GM18868 (cell line): ENCODE results near the gene ZNF385B.

Experiments used
- ATAC-seq: cut with Tn5 transposase; IDR thresholded peaks from one replicate; pipeline ENCODE4 v1.9.1; 2021; ENCODE audit warnings: mild to moderate bottlenecking, moderate library complexity; ENCODE audit not compliant: unreplicated experiment

The ZNF385B gene

DNA sequence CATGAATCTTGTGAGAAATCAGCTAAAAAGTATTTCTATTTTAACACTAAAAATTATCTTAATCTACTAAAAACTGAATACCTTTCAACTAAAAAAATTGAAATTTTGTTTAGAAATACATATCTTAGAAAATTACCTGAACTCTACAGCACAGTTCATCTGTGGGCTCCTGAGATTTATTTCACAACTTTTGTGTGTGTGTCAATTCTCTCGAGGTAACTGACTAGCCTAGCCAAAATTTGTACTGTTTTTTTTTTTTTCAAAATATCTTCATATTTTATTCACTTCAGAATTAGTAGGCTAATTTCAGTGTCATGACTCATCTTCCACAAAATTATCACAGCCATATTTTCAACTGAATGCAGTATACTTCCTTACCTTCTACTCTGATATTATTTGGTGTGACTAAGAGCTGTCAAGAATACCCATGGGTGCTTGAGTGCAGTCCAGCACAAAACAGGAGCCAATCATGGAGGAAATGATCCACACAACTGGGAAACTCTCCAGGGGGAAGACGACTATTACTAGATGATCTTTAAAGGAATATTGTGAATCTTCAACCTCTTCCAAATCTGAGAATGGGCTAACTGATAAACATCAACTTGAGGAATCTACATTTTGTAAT lies 174.6 kb downstream of the ZNF385B start:
- no peak for ATAC-seq

DNA sequence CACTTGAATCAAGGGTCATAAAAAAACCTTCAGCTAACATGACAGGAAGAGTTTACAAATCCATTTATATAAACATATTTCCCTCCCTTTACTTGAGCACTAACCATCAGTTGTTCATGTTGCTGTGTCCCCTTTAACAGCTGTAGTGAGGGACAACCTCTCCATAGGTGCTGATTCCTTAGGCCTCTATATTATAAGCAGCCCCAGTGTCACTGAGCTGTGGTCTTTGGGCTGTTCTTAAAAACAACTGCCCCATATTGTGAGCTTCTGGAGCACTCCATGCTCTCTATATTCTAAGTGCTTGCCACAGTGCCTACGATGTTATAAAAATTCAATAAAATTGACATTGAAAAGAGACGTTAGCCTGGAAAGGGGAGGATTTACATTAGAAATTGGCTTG lies 175.3 kb downstream of the ZNF385B start:
- ATAC-seq, result no peak

DNA sequence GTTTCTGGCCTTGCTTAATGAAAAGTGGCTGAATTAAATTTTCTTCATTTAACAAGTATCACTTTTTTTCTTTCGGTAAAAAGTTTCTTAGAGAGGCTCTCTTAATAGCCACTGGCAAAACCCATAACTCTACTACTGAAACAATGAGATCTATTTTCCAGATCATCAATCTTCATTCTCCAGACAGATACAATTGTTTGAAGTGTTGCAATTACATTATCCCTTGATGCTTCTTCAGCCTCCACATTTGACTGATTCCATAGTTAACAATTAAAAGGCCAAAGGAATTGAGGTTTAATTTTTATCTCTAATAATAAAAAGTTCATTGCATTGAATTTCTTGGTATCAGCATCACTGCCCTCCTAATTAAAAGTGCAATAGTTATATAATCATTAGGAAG lies 176.3 kb downstream of the ZNF385B start:
- no peak for ATAC-seq

DNA sequence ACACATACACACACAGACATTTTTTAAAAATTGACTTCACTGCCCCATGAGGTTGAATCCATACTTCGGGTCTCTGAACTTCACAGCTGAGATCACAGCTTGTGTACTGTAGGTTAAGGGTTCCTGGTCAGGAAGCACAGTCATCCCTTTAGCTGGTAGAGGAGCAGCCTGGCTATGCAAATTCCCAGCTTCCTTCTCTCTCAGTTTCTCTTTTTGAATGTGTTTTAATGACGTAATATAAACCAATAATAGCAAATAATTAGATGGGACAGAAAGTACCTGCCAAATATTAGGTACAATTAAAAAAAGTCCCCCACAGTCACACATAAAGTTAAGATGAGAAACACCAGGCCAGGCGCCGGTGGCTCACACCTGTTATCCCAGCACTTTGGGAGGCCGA lies 178.7 kb downstream of the ZNF385B start:
- no peak for ATAC-seq

DNA sequence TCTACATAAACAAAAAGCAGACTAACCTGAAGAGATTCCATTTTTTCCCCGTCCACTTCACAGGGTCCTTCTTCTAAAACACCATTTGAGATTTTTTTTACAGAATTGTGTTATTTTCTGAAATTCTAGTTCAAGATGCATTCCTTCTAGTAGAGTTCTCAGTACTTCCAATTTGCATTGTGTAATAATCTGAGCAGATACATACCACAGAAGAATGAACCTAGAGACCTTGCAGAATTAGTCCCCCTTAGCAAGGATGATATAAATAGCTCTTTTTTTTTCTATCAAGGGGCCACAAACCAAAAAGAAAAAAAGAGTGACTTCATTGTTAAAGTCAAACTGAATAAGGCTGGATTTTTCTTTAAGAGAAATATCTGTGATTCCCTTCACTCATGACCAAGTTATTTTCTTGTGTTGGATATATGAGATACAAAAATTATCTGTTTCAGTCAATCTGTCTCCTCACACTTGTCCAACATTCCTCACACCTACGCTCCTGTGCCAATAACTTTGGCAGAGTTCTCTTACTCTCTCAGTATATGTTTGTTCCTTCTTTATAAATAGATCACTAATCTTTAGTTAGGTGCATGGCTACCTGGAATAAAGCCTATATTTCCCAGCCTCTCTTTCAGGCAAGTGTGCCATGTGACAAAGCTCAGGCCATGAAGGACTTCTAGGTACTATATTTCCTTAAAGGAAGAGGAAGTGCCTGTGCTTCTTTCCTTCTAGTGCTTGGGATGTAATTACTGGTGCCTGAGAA lies 183.5 kb downstream of the ZNF385B start:
- no peak for ATAC-seq

DNA sequence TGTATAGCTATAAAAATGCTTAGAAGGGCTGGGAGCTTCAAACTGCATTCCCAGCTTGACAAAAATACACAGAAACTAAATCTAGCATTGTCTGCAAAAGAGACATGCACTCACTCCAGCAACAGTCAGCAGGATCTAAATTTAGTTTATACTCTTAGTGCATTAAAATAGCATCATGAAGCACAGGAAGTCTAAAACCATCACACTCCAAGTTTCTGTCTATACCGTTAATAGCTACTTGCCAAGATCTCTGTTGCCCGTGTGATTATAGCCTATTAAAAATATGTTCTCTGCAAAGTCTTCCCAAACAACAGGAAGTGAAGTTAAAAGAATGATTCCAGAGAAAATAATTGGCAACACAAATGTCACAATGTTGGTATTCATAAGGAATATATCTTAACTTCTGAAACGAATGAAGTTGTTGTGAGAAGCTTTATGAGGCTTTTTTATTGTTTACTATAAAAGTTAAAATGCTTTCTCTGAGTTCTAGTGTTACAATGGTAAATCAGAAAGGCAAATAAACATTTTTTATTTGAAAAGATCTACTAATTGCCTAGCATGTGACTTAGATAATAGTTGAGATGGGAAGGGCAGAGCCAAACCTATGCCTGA lies 184.2 kb downstream of the ZNF385B start:
- peak; percentile 48 for ATAC-seq

DNA sequence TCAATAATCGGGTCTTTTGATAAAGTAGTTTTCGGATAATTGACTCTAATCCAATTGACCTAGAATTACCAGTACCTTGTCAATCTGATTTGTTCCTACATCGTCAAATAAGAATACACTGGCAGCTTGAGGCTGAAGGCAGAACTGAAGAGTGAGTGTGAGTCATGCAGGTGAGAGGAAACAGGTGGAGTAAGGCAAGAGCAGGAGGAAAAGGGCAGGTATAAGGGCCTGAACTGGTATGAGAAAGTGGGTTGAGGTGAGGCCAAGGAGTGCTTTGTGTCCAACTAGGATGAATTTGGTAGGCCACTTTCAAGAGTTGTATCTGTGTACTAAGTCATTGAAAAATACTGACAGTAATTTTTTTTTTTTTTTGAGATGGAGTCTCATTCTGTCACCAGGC lies 186.0 kb downstream of the ZNF385B start:
- no peak for ATAC-seq

DNA sequence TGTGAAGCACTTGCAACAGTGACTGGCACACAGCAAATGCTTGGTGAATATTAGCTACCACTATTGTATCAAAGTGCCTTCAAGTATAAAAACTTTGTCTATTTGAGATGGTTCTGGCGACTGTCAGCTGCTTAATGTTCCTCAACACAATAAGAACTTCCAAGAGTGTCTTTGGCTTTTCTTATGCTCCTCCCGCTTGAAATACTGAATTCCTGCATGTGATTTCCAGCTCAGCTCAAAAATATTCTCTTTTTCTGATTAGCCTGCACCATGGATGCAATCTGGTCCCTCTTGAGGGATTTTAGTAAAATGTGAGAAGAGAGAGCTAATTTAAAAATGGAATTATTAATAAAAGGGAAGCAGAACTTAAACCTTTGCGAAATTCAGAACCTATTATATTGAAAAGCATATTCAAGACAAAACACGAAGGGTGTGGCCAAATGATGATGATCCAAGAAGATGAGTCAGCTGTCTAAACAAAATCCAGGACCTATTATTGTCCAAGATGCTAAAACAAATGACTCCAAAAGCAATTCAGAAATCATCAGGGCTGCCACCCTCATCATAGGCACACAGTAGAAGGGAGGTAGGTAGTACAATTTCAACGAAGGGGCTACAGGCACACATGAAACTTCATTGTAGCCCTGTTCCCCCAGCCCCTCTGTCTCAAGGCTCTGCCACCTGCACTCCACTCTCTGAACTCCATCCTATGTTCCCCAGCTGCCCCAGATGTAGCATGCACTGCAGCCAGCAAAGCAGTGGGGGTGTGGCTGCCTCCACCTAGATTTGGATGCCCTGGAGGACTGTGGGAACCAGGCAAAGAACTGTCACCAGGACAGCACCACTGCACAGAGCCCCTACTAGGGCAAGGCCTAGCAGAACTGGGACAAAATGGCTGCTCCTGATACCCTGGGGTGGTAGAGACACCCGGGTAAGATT lies 190.1 kb downstream of the ZNF385B start:
- no peak for ATAC-seq

DNA sequence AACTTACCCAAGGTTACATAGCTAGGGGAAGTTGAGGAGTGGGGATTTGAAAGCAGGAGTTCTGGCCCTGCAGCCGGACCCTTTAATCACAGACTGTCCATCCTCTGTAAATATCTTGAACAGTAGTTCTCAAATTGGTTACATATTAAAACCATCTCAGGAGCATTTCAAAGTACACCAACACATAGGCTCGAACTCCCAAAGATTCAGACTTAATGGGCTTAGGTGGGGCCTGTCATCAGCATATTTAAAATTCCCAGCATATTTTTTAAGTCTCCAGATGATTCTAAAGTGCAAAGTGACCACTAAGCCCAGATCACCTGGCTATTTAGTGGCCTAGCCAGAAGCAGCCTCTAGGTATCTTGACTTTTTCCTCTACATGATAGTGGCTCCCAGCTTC lies 192.2 kb downstream of the ZNF385B start:
- ATAC-seq, result no peak

DNA sequence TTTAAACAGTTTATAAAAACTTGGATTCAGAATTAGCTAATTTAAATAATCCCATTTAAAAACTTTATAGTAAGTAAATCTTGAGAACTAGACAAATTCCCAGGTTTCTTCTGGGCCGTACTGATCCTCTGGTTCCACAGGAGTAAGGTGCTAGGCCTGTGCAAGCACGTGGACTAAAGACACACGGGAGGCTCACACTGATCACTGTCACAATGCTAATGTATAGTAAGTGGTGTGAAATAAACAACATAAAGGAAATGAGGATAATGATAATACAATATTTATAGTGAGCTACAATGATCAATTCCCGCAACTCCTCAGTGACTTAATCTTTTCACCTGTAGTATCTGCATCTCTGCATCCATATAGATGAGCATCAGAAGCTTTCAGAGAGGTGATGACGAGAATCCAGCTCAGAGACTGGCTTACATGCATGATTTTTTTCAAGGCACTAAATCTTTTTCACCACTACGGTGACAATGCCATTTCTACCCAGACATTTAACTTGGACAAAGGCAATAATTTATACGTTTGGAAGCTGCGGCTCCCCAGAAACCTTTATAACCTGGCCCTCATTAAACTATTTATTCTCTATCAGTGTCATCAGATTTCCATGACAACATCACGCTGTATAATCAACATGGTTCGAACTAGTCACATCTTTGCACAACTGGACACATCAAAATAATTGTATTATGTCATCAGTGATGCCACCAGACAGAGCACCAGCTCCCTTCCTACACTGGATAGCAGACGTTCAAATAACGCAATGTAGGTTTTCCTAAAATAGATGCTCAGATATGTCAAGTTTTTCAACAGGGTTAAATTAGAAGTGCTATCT lies 196.2 kb downstream of the ZNF385B start:
- no peak for ATAC-seq

DNA sequence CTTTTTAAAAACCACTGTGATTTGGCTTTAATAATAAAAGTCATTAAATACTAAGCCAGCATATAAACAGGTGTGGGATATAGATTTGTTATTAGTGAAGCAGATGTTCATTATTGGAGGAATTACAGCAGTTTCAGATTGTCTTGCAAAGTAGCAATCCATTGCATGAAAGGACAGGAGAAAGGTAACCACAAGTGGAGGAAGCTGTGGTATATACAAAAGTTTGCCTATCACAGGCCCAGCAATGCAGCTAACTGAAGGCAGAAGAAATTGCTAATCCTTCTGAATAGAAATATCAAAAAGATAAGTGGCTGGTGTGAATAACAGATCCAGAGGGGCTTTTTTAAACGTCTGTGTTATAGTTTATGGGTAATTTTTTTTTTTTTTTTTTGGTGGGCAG lies 199.4 kb downstream of the ZNF385B start:
- ATAC-seq, result no peak

DNA sequence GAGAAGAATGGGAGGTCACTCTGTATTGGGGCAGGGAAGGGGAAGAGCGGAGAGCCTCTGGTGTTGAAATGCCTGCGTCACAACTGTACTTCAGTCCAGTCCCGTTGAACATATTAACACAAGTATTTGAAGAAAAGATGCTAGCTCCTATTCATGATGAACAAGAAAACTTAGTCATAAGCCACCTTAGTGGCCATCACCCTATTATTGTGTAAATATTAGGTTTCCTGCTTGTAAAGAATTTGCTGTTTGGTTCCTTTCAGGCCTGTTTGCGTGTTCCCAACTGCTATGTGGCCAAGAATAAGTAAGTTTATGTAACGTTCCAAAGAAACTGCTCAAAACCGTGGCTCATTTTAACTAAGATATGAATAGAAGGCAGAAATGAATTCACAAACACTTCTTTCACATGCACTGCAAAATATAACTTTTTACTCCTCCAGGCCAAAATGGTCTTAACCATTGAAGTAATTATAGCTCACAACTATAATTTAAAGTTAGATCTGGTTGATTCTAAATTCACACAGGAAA lies 204.3 kb downstream of the ZNF385B start:
- ATAC-seq, result no peak

DNA sequence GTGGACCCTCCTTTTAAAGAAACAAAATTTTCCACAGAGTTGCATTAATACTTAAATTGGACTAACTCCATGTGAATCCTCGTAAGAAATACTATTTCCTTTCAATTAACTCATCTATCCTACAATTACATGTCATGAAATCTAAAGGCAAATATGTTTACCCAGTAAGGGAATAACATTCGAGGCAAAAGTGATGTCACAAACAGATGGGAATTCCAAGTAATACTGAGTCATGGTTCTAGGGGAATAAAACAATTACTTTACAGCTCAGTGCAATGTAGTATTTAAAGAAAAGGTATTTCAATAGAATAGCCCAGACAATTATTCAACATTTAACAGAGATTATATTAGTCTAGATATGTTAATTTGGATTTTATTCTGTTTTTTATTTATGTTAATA lies 205.8 kb downstream of the ZNF385B start:
- no peak for ATAC-seq

DNA sequence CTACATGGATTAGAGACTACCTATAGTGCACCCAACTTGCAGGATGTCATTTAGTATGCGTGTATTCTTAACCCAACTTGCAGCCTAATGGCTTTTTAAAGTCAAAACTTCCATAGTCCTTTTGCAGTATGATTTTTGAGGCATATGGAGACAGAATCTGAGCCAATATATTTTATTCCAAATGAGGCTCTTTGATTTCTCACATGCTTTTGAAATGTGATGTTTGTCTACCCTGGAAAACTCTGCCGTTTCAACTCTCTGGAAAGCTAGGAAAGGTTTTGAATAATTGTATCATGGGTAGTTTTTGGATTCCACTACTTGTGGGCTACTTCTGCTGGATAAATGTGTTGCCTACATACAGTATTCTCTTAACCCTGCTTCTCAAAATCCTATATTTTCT lies 206.6 kb downstream of the ZNF385B start:
- no peak for ATAC-seq

DNA sequence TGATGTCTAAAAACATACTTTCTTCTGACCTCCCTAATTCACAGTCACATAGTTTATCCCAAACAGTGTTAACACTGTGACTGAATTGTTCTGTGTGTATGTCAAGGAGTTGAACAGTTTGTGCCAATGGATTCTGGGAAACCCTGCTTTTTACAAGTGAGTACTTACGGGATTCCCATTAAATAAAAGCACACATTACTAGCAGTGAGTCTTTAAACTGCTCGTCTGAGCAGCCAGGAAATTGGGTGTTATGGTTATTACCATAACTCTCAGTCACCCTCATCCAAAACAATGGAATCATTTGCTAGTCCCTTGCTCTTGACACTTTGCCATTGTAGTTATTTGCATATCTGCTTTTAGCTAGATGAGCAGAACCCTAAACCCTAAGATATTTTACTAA lies 209.1 kb downstream of the ZNF385B start:
- ATAC-seq, result no peak

DNA sequence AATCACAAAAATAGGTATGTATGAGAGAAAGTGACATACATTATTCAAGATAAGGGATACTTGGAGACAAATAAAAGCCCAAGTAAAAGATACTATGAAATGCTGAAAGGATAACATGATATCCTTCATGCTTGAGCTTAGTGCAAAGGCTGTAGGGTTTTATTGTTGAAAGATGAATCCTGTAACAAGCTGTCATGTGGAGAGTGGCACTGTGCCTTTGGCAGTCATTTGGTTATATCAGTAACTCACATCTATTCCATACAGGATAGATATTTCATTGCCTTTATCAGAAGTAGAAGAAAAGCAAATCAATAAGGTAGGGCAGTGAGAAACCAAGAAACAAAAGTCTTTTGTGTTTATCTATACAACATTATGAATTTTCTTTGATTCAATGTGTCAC lies 211.0 kb downstream of the ZNF385B start:
- ATAC-seq, result no peak

DNA sequence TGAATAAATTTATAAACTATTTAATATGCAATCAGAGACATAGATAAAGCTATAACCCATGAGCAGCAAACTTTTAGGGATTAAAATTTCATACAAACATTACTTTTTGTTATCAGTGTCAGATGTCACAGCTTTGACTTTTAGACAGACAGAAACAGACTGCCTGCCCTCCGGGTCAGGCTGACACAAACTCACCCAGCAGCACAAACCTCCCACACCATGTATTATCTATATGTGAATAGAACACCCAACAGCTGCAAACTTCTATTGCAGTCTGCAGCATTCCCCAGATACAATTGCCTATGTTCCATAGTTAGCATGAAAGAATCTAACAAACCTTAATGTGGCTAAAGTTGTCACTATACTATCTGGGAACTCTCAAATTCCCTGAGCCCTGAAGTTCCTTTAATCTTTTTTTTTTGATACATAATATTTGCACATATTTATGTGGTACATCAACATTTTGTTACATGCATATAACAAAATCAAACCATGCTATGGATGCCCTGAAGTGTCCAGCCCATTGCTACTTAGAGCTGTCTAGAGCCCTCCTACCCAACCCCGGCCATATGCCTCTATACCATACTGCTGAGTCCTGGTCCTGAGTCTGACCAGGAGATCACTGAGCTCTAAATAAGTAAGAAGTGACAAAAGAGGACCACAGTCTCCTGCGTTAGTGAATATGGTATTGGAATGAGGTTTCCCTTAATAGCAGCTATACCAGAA lies 214.4 kb downstream of the ZNF385B start:
- no peak for ATAC-seq

DNA sequence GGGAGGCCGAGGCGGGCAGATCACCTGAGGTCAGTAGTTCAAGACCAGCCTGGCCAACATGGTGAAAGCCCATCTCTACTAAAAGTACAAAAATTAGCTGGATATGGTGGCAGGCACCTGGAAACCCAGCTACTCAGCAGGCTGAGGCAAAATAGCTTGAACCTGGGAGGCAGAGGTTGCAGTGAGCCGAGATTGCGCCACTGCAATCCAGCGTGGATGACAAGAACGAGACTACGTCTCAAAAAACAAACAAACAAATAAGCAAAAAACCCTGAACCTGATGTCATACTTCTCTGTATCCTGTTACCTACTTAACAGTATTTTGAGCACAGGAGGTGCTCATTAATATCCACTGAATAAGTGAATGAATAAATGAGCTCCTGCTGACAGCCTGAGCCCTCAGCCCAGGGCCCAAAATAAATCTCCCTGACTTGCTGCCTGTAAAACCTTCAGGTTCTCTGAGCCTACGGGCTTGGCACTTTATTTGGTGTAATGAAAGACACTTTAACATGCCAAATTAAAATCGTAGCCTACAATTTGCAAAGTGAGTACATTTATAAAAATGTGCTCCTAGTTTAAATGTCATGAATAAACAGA lies 215.1 kb downstream of the ZNF385B start:
- ATAC-seq, result no peak

DNA sequence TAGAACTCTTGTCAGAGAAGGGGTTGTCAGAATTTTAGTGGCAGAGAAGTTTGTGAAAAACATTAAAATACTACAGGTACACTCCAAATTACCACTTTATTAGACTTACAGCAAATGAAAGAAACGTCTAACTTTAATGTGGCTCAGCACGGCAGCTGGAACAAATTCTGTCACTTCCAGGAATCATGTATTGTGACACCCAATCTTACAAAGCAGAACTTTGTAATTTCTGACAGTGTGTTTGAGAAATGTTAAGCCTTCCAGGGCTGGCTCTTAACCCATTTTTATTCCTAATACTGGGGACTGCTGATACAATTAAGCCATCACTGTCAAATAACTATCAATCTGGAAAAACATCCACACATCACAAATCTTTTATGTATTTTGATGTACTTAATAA lies 216.4 kb downstream of the ZNF385B start:
- no peak for ATAC-seq
